H1 (cell line): ENCODE data around the gene PAWR. TPM values are rescaled to one million over a fixed set of nuclear protein-coding genes. Genes with fewer than 3 reads are reported as not detected.

ENCODE experiments used
- CTCF ChIA-PET: fragments of 300-600 bp; sonication (Branson Sonifier 250); formaldehyde crosslinking; loops from one replicate; lab custom pipeline; 2021; ENCODE audit not compliant: partially characterized antibody; lab: Charles Lee
- POLR2A ChIA-PET: fragments of 300-600 bp; sonication (Branson Sonifier 250); formaldehyde crosslinking; loops from one replicate; lab custom pipeline; 2021; ENCODE audit warnings: inconsistent platforms; ENCODE audit not compliant: partially characterized antibody; lab: Charles Lee
- DNase-seq, 2 experiments: peaks; one replicate each; pipeline versions ENCODE4 v3.0.0 to v3.0.0-alpha.2; 2010 to 2022; ENCODE audit warnings: low spot score in 2 of 2, low read depth in 1 of 2, mixed read lengths in 1 of 2
- FAIRE-seq: peaks from 2 replicates; lab custom pipeline; 2011; peaks lifted over from hg19 to GRCh38; lab: Jason Lieb, UNC
- H2AFZ ChIP-seq: 2 replicates; pipeline ENCODE4 v1.8.1; 2012; ENCODE audit warnings: low read length, inconsistent platforms
- H2AK5ac ChIP-seq: 2 replicates; pipeline ENCODE4 v1.6.1; 2013; ENCODE audit warnings: low read depth, low read length
- H2BK120ac ChIP-seq: replicated peaks from 2 replicates; pipeline ENCODE3; 2013; ENCODE audit warnings: low read depth, low read length, inconsistent platforms
- H2BK12ac ChIP-seq: 2 replicates; pipeline ENCODE4 v1.6.1; 2013; ENCODE audit warnings: low read depth, low read length
- H2BK15ac ChIP-seq: 2 replicates; pipeline ENCODE4 v1.6.1; 2013; ENCODE audit warnings: low read length
- H2BK20ac ChIP-seq: 2 replicates; pipeline ENCODE4 v1.6.1; 2013; ENCODE audit warnings: low read length
- H2BK5ac ChIP-seq: 2 replicates; pipeline ENCODE4 v1.6.1; 2013; ENCODE audit warnings: low read depth, low read length
- H3K14ac ChIP-seq: 2 replicates; pipeline ENCODE4 v1.6.1; 2013; ENCODE audit warnings: inconsistent platforms; ENCODE audit not compliant: insufficient read length
- H3K18ac ChIP-seq: 2 replicates; pipeline ENCODE4 v1.6.1; 2013; ENCODE audit warnings: low read length; ENCODE audit errors: extremely low read depth
- H3K23ac ChIP-seq: 2 replicates; pipeline ENCODE4 v1.6.1; 2013; ENCODE audit warnings: inconsistent platforms; ENCODE audit not compliant: insufficient read length
- H3K23me2 ChIP-seq: 2 replicates; pipeline ENCODE4 v1.6.1; 2013; ENCODE audit warnings: low read depth, low read length
- H3K27ac ChIP-seq: 2 replicates; pipeline ENCODE4 v1.6.1; 2011; ENCODE audit warnings: low read depth, low read length, inconsistent platforms
- H3K27me3 ChIP-seq, 4 experiments: replicated peaks in 1 of 4; 1 replicate in 1 of 4; 2 replicates in 3 of 4; pipeline versions ENCODE4 v1.6.1 to v1.8.1; 2011 to 2013; ENCODE audit warnings: low read length in 3 of 4, mild to moderate bottlenecking in 3 of 4, inconsistent platforms in 2 of 4, mixed read lengths in 2 of 4, moderate library complexity in 1 of 4; ENCODE audit not compliant: control insufficient read depth in 3 of 4, insufficient read depth in 3 of 4; ENCODE audit errors: extremely low read depth in 1 of 4
- H3K36me3 ChIP-seq, 4 experiments: 2 replicates each; pipeline versions ENCODE4 v1.6.1 to v1.8.1; 2011 to 2013; ENCODE audit warnings: mild to moderate bottlenecking in 4 of 4, low read length in 3 of 4, moderate library complexity in 2 of 4, control low read depth in 1 of 4, inconsistent platforms in 1 of 4; ENCODE audit not compliant: insufficient read depth in 4 of 4, control insufficient read depth in 2 of 4
- H3K4ac ChIP-seq: replicated peaks from 2 replicates; pipeline ENCODE3; 2013; ENCODE audit warnings: low read length, low read depth, mixed read lengths, inconsistent platforms; ENCODE audit not compliant: insufficient read length
- H3K4me1 ChIP-seq, 4 experiments: replicated peaks in 1 of 4; 1 replicate in 1 of 4; 2 replicates in 3 of 4; pipeline versions ENCODE4 v1.6.1 to v1.8.1; 2011 to 2013; ENCODE audit warnings: low read length in 3 of 4, inconsistent platforms in 2 of 4, mixed read lengths in 1 of 4; ENCODE audit not compliant: insufficient read depth in 4 of 4, control insufficient read depth in 3 of 4
- H3K4me2 ChIP-seq, 2 experiments: 2 replicates each; pipeline versions ENCODE4 v1.6.1 to v1.8.1; 2011 to 2013; ENCODE audit warnings: low read depth in 2 of 2, low read length in 2 of 2, control low read depth in 1 of 2, inconsistent platforms in 1 of 2, mild to moderate bottlenecking in 1 of 2; ENCODE audit not compliant: insufficient read depth in 1 of 2
- H3K4me3 ChIP-seq, 4 experiments: fragments of 200-600, 300-600 bp in 1 of 4; sonication (generic), shearing (Covaris generic), sonication (Bioruptor Twin) in 1 of 4; 2 replicates each; pipeline versions ENCODE4 v1.5.1 to v1.8.1; 2011 to 2016; ENCODE audit warnings: low read length in 4 of 4, low read depth in 3 of 4, control low read depth in 2 of 4, inconsistent platforms in 2 of 4, mild to moderate bottlenecking in 2 of 4, mixed read lengths in 1 of 4, moderate library complexity in 1 of 4; ENCODE audit not compliant: insufficient read depth in 2 of 4; ENCODE audit errors: extremely low read depth in 1 of 4
- H3K56ac ChIP-seq: replicated peaks from 2 replicates; pipeline ENCODE3; 2013; ENCODE audit warnings: low read depth, mild to moderate bottlenecking, mixed read lengths, low read length, inconsistent platforms; ENCODE audit not compliant: insufficient read length
- H3K79me1 ChIP-seq: 2 replicates; pipeline ENCODE4 v1.6.1; 2013; ENCODE audit warnings: low read depth, low read length, control low read depth
- H3K79me2 ChIP-seq, 2 experiments: 2 replicates each; pipeline versions ENCODE4 v1.6.1 to v1.8.1; 2012 to 2013; ENCODE audit warnings: low read length in 2 of 2, mild to moderate bottlenecking in 2 of 2, inconsistent platforms in 1 of 2; ENCODE audit not compliant: insufficient read depth in 2 of 2, control insufficient read depth in 1 of 2
- H3K9ac ChIP-seq, 4 experiments: replicated peaks in 1 of 4; 1 replicate in 1 of 4; 2 replicates in 3 of 4; pipeline versions ENCODE4 v1.6.1 to v1.8.1; 2011 to 2013; ENCODE audit warnings: low read depth in 3 of 4, low read length in 3 of 4, control low read depth in 2 of 4, mild to moderate bottlenecking in 2 of 4, moderate library complexity in 2 of 4, inconsistent platforms in 1 of 4; ENCODE audit errors: extremely low read depth in 1 of 4
- H3K9me3 ChIP-seq, 2 experiments: 2 replicates each; pipeline versions ENCODE4 v1.6.1 to v1.8.1; 2012 to 2013; ENCODE audit warnings: mild to moderate bottlenecking in 2 of 2, moderate library complexity in 2 of 2, control low read depth in 1 of 2, inconsistent platforms in 1 of 2, low read depth in 1 of 2, low read length in 1 of 2, mixed read lengths in 1 of 2; ENCODE audit not compliant: insufficient read depth in 2 of 2
- H4K20me1 ChIP-seq, 2 experiments: replicated peaks in 1 of 2; 2 replicates each; pipeline versions ENCODE3 to v1.8.1; 2011 to 2013; ENCODE audit warnings: inconsistent platforms in 2 of 2, low read length in 2 of 2, mild to moderate bottlenecking in 1 of 2; ENCODE audit not compliant: insufficient read depth in 2 of 2, control insufficient read depth in 1 of 2
- H4K5ac ChIP-seq: 2 replicates; pipeline ENCODE4 v1.6.1; 2013; ENCODE audit warnings: low read length, low read depth, mixed read lengths, inconsistent platforms; ENCODE audit not compliant: insufficient read length
- H4K8ac ChIP-seq: 2 replicates; pipeline ENCODE4 v1.8.0; 2013; ENCODE audit warnings: mild to moderate bottlenecking, moderate library complexity, low read length, inconsistent platforms; ENCODE audit not compliant: insufficient read depth; ENCODE audit errors: extremely low read depth
- H4K91ac ChIP-seq: replicated peaks from 2 replicates; pipeline ENCODE3; 2013; ENCODE audit warnings: low read length, mixed read lengths, inconsistent platforms; ENCODE audit not compliant: insufficient read length
- ATF3 ChIP-seq: IDR thresholded peaks from 2 replicates; pipeline ENCODE4 v1.6.1; 2011; ENCODE audit warnings: low read depth, mild to moderate bottlenecking, low read length; ENCODE audit not compliant: insufficient read depth
- CTBP2 ChIP-seq: IDR thresholded peaks from 2 replicates; pipeline ENCODE4 v1.7.0; 2011; ENCODE audit warnings: borderline replicate concordance, mild to moderate bottlenecking, moderate library complexity, mixed read lengths, low read length; ENCODE audit not compliant: insufficient read depth, insufficient read length
- HDAC6 ChIP-seq: IDR thresholded peaks from one replicate; pipeline ENCODE4 v1.7.1; 2012; ENCODE audit warnings: low read depth, mild to moderate bottlenecking, inconsistent platforms, low read length, moderate library complexity
- POLR2A ChIP-seq, 2 experiments: IDR thresholded peaks; 1 replicate in 1 of 2; 2 replicates in 1 of 2; pipeline ENCODE4 v1.6.1; 2011; ENCODE audit warnings: low read depth in 2 of 2, low read length in 2 of 2, mild to moderate bottlenecking in 2 of 2; ENCODE audit errors: control extremely low read depth in 1 of 2
- WGBS, 2 experiments: shearing (Covaris generic) in 1 of 2; methylation state at CpG; one replicate each; pipeline versions ENCODE4 v1.1.6 to v1.1.7; 2013 to 2015; ENCODE audit warnings: low lambda C conversion rate in 2 of 2, mixed read lengths in 2 of 2, inconsistent platforms in 1 of 2, low coverage in 1 of 2, missing lambda C conversion rate in 1 of 2; ENCODE audit not compliant: insufficient replicate concordance in 2 of 2, insufficient coverage in 1 of 2, insufficient read length in 1 of 2; ENCODE audit errors: extremely low coverage in 1 of 2, missing lambda C conversion rate in 1 of 2; 5-methylcytosine and 5-hydroxymethylcytosine counted together
- polyA plus RNA-seq, 7 experiments: library from polyadenylated mRNA; depleted of rRNA in 3 of 7; stranded (reverse) in 5 of 7; unstranded in 2 of 7; fragments of >200 nt in 5 of 7; fragments of 200-250 nt in 2 of 7; gene quantifications; 1 replicate in 5 of 7; 2 replicates in 1 of 7; 4 replicates in 1 of 7; pipeline versions ENCODE4 v1.2.1 to v1.2.3, GENCODE V29; 2011 to 2013; ENCODE audit warnings: missing spikeins in 2 of 7, mixed read lengths in 2 of 7
- total RNA-seq: library from RNA; stranded (reverse); fragmentation: NEBNext Ultra II Directional; extraction: Animal tissue kit (Norgen Biotek cat#: 25700); gene quantifications from 2 replicates; pipeline ENCODE4 v1.2.1, GENCODE V29; 2021

PAWR gene
- total and polyA plus RNA-seq, 2 of the 8 experiments (the other 6 are each of a cell fraction or from before 2014, with no cell fraction given), result 28.3 to 327 TPM

GRCh38 chr12:79552192-79552591 is 138.6 kb downstream of the PAWR start:
- no peak overlapping the region for H2BK20ac ChIP-seq
- no peak overlapping the region for H4K91ac ChIP-seq
- H3K4me2 ChIP-seq, result no peak overlapping the region
- WGBS, 2 experiments, result 96% methylated on average over 6 of the region's 6 CpGs; no CpG with 5 or more reads in 1 of the 2 experiments
- H4K20me1 ChIP-seq, result no peaks in the 10 kb centered on the region
- H3K14ac ChIP-seq, result no peak overlapping the region
- no peak overlapping the region for H3K23ac ChIP-seq
- H3K79me1 ChIP-seq, result no peaks in the 10 kb centered on the region
- DNase-seq, result no peak
- H2AFZ ChIP-seq, result no peak overlapping the region
- H4K8ac ChIP-seq, result no peak overlapping the region
- H3K23me2 ChIP-seq, result no peaks in the 10 kb centered on the region; the same call in 1 of the 2 replicates
- H3K4ac ChIP-seq, result no peak overlapping the region
- POLR2A ChIA-PET, result interaction anchor here (1.5 to 1.8 kb wide), 2 partner anchors 10 to 22 kb away, joined by 3 to 11 read pairs; no protein-coding TSS in a partner anchor
- H3K4me3 ChIP-seq, result no peak overlapping the region
- no peak overlapping the region for H3K56ac ChIP-seq
- H3K27me3 ChIP-seq, result no peaks in the 10 kb centered on the region
- peak overlapping the region; percentile 2; the same call in 1 of the 2 replicates for H2BK5ac ChIP-seq
- no peak overlapping the region for H3K18ac ChIP-seq
- H3K36me3 ChIP-seq, result peaks cover 0 to 30% (median 12%) of the 10 kb centered on the region in 4 experiments; a peak in 3 of 8 replicates
- no peak overlapping the region for H2BK120ac ChIP-seq
- CTCF ChIA-PET, result interaction anchor here (1.5 to 1.9 kb wide), 3 partner anchors 40 to 191 kb away, joined by 3 to 5 read pairs (median 4); no protein-coding TSS in a partner anchor
- H3K9me3 ChIP-seq, result peaks cover 2 to 9% of the 10 kb centered on the region in 2 experiments; a peak in 3 of 4 replicates
- H2BK15ac ChIP-seq, result no peak overlapping the region
- no peak overlapping the region for H3K9ac ChIP-seq
- no peak overlapping the region for H3K27ac ChIP-seq
- no peak overlapping the region for H4K5ac ChIP-seq
- no peak overlapping the region for H2AK5ac ChIP-seq
- H3K79me2 ChIP-seq, result no peaks in the 10 kb centered on the region; a peak in 1 of 4 replicates
- FAIRE-seq, result no peak
- no peak overlapping the region for H2BK12ac ChIP-seq
- TF ChIP-seq CTBP2 (no peak), POLR2A (IDR thresholded peaks at IDR 0.05; ENCODE audit: control extremely low read depth in 1 of 2, low read depth in 2 of 2, low read length in 2 of 2) (peak in 1 of 2 experiments; percentile 26; a peak in 1 of 3 replicates), HDAC6 (no peak), ATF3 (no peak)
- TF ChIP-seq, all 59 proteins: peak for 1
- H3K4me1 ChIP-seq, result peaks cover 6 to 11% (median 8%) of the 10 kb centered on the region in 4 experiments; a peak in 4 of 7 replicates
